Mucosa of descending colon (tissue), 3 donors: Measurements from ENCODE around the gene DENND1A. TPM values are rescaled to one million over a fixed set of nuclear protein-coding genes. Genes with fewer than 3 reads are reported as not detected.

ENCODE experiments used
- ATAC-seq: fragments of 200-7000 bp; cut with Tn5 transposase; one replicate; pipeline ENCODE4 v1.9.1; 2020; ENCODE audit warnings: mild to moderate bottlenecking, moderate library complexity
- DNase-seq, 3 donors: peaks; one replicate each; pipeline ENCODE4 v3.0.0-alpha.2; 2020
- H3K36me3 ChIP-seq: fragments of 200-600 bp; one replicate; pipeline ENCODE4 v1.8.0; 2021; ENCODE audit warnings: low read depth, mild to moderate bottlenecking
- H3K4me1 ChIP-seq: fragments of 200-600 bp; one replicate; pipeline ENCODE4 v1.8.0; 2021; ENCODE audit warnings: low read depth, mild to moderate bottlenecking
- H3K4me3 ChIP-seq: fragments of 200-600 bp; one replicate; pipeline ENCODE4 v1.8.0; 2021; ENCODE audit warnings: mild to moderate bottlenecking
- H3K9me3 ChIP-seq: fragments of 200-600 bp; one replicate; pipeline ENCODE4 v1.8.0; 2021; ENCODE audit warnings: mild to moderate bottlenecking
- intact Hi-C, 2 donors: fragments of 100-400 bp; cut with DNase I in 1 of 2; cut with micrococcal nuclease in 1 of 2; formaldehyde crosslinking; loops; one replicate each; pipeline versions ENCODE4 v1.11.0 to v1.11.1; 2022; cut with DNase I, micrococcal nuclease
- total RNA-seq, 3 donors: library from RNA; stranded (reverse); fragmentation: NEBNext Ultra II Directional in 2 of 3; extraction: Animal tissue kit (Norgen Biotek cat#: 25700) in 2 of 3; gene quantifications; one replicate each; pipeline versions ENCODE4 v1.2.1 to v1.2.4, GENCODE V29; 2021 to 2023
- TF ChIP-seq, protein P1 (sequence below): fragments of 200-600 bp; IDR thresholded peaks from one replicate; pipeline ENCODE4 v1.8.0; 2022; ENCODE audit warnings: antibody characterized with exemption, mild to moderate bottlenecking
- donor health status: DM: no; HTN: no; CAD: no; lungs with moderate emphysema.
- donor health status: DM: no; HTN: no; CAD: no.
- donor health status: DM: no; HTN: yes; CAD: no.

DENND1A gene
- total RNA-seq, 3 donors from 2014 or later: 32.8 to 50.0 (median 35.1) TPM

DNA sequence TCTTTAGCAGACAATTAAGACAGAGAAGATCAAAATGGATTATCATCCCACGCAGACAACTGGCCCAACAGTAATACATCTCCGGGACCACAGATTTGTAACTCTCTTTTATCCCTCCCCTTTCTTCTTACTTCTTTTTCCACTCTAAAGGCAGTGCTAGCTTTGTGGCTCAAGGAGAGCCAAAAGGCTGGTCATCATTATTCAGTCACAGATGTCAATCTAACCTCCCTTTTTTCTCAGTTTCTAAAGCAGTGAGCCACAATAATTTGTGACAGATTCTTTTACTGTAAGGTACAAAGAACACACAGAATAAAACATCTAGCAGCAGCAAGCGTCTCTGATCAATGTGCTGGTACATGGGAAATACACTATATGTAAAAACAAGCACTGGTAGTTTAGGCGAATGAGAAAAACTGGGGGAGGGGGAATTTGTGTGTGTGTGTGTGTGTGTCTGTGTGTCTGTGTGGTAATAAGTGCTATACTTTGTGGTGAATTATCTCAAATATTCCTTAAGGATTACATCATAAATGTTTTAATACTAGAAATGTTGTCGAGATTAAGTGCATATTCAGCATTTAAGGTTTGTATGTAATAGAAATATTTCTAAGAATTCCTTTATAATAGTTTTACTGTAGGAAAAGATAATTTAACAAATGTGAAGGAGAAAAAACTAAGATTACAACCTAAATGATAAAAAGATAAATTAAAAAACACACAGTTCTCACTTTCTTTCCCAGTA, 140.2 kb downstream of the DENND1A start:
- ATAC-seq (no peak), DNase-seq (no peak)
- Histone ChIP-seq H3K4me3 (no peak overlapping the region), H3K9me3 (no peaks in the 10 kb centered on the region), H3K36me3 (no peaks in the 10 kb centered on the region), H3K4me1 (no peaks in the 10 kb centered on the region)
- TF ChIP-seq, protein P1, sequence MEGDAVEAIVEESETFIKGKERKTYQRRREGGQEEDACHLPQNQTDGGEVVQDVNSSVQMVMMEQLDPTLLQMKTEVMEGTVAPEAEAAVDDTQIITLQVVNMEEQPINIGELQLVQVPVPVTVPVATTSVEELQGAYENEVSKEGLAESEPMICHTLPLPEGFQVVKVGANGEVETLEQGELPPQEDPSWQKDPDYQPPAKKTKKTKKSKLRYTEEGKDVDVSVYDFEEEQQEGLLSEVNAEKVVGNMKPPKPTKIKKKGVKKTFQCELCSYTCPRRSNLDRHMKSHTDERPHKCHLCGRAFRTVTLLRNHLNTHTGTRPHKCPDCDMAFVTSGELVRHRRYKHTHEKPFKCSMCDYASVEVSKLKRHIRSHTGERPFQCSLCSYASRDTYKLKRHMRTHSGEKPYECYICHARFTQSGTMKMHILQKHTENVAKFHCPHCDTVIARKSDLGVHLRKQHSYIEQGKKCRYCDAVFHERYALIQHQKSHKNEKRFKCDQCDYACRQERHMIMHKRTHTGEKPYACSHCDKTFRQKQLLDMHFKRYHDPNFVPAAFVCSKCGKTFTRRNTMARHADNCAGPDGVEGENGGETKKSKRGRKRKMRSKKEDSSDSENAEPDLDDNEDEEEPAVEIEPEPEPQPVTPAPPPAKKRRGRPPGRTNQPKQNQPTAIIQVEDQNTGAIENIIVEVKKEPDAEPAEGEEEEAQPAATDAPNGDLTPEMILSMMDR: no peak
- intact Hi-C loops: no loop called here

DNA sequence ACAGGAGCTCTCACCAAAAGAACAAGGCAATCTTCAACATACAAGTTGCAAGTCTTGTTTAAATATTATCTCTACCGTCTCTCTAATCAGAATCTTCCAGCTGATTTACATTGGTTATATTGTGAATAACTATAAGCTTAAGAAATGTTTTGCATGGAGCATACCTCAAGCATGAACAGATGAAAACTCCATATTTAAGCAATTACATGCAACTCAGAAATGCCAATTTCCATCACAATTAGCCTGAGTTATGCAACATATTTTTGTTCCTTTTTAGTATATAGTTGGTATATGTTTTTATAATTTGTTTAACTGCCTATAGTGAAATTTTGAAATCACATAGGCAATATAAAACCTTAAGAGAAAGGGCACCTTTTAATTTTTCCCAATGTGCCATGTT, 142.5 kb downstream of the DENND1A start:
- intact Hi-C loops: no loop called here
- TF ChIP-seq, protein P1: no peak
- ATAC-seq (no peak), DNase-seq (no peak)
- H3K36me3 ChIP-seq: no peaks in the 10 kb centered on the region
- H3K9me3 ChIP-seq: no peaks in the 10 kb centered on the region
- H3K4me1 ChIP-seq: no peaks in the 10 kb centered on the region
- no peak overlapping the region for H3K4me3 ChIP-seq

DNA sequence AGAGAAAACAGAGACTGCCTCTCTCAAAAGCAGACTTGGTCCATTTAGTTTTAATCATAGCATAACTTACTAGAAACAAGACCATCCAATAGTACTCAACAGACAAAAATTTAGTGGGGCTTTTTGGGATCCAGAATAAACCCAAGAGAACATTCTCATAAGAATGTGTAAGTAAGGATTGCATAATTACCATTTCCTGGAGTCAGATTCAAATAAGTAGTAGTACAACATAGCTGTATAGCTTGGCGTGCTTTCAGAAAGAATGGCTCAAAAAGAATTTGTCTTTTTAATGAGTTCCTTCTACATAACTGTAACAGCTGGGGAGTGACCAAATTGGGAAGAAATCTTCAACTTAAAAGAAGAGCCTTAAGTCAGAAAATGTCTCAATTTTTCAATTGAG, 145.4 kb downstream of the DENND1A start:
- Histone ChIP-seq H3K4me1 (no peaks in the 10 kb centered on the region), H3K4me3 (no peak overlapping the region), H3K36me3 (no peaks in the 10 kb centered on the region), H3K9me3 (no peaks in the 10 kb centered on the region)
- ATAC-seq (no peak), DNase-seq (no peak)
- intact Hi-C loops: no loop called here
- TF ChIP-seq, protein P1: no peak

DNA sequence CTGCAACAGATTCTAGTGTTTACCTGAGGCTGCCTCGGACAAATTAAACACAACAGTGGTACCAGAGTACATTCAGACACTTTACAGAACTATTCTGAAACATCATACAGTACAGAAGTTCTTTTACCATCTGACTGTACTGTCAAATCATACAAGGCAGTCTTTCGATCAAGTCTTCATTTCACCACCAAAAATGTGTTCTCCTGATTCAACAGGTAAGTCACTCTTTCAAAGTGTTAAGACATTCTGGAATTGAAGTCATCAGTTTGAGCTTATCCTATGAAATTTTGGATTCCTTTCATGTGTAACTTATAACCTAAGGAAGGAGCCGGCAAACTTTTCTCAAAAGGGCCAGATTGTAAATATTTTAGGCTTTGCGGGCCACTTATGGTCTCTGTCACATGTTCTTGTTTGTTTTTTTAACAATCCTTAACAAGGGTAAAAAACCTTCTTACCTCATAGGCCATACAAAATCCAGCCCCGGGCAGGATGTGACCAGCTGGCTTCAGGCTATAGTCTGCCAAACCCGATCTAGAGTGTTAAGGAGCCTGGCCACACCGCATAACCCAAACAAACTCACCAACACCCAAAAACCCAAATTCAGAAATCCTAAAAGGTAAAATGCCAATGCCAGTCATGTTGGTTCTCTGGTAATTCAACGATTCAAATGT, 151.6 kb downstream of the DENND1A start:
- DNase-seq (no peak), ATAC-seq (no peak)
- Histone ChIP-seq H3K4me1 (no peaks in the 10 kb centered on the region), H3K4me3 (no peak overlapping the region), H3K36me3 (no peaks in the 10 kb centered on the region), H3K9me3 (no peaks in the 10 kb centered on the region)
- intact Hi-C loops: no loop called here
- TF ChIP-seq, protein P1: no peak

DNA sequence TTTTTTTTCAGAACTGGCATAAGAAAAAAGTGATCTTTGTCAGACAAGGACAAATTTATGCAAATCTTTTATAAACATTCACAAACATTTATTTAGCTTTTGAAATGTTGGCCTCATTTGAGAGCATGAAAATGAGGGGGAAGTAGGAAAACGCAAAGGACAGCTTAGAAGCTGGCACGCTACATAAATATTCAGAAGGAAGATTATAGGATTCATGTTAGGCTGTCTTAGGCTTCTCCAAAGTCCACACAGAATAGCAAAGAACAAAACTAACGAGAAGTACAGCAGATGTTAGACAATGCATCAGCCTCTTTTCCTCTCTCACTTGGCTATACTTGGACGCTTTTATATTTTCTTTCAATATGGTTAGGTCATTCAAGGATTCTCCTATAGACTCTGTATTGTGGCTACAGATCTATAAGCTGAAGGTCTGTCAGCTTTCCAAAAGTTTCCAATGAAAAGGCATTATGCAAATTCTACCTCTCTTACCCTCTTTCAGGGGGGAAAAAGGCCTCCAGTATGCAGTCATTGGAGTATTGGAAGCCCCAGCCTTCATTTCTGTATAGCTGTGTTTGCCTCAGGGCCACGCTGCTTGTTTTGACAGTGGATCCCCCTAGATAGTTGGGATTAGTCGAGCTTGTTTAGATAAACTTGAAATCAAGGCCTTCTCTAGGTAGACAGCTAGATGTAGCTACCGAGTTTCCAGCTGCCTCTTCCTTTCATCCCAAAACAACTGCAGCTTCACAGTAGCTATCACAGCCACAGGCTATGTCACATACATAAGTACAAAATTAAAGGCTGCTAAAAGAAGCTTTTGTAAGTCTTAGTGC, 153.0 kb downstream of the DENND1A start:
- intact Hi-C loops: no loop called here
- H3K4me1 ChIP-seq: no peaks in the 10 kb centered on the region
- no peak overlapping the region for H3K4me3 ChIP-seq
- no peaks in the 10 kb centered on the region for H3K9me3 ChIP-seq
- no peaks in the 10 kb centered on the region for H3K36me3 ChIP-seq
- TF ChIP-seq, protein P1: no peak
- ATAC-seq (no peak), DNase-seq (no peak)
